Thyroid gland (tissue), 4 donors: Measurements from ENCODE around the gene CLASP1. TPM values are rescaled to one million over a fixed set of nuclear protein-coding genes. Genes with fewer than 3 reads are reported as not detected.

Experiments
- DNase-seq, 2 donors: peaks; one replicate each; pipeline ENCODE4 v3.0.0-alpha.2; 2019
- H3K27ac ChIP-seq, 3 donors: fragments of 200-600 bp; sonication (generic); 1 replicate in 2 of 3; 2 replicates in 1 of 3; pipeline ENCODE4 v1.5.1; 2016 to 2019; ENCODE audit warnings: mild to moderate bottlenecking in 1 of 3, moderate library complexity in 1 of 3
- H3K27me3 ChIP-seq: fragments of 200-600 bp; sonication (generic); one replicate; pipeline ENCODE4 v1.5.1; 2019
- H3K36me3 ChIP-seq, 2 donors: fragments of 200-600 bp; sonication (generic); one replicate each; pipeline ENCODE4 v1.5.1; 2016 to 2019
- H3K4me1 ChIP-seq, 2 donors: fragments of 200-600 bp; sonication (generic); one replicate each; pipeline ENCODE4 v1.5.1; 2017 to 2019
- H3K4me3 ChIP-seq, 3 donors: fragments of 200-600 bp; sonication (generic); replicated peaks in 1 of 3; 1 replicate in 2 of 3; 2 replicates in 1 of 3; pipeline ENCODE4 v1.5.1; 2016; ENCODE audit warnings: mild to moderate bottlenecking in 1 of 3
- H3K9me3 ChIP-seq: fragments of 200-600 bp; sonication (generic); one replicate; pipeline ENCODE4 v1.5.1; 2017
- POLR2A ChIP-seq, 2 donors: fragments of 450-650 bp; IDR thresholded peaks; one replicate each; pipeline ENCODE4 v1.6.1; 2017; ENCODE audit warnings: antibody characterized with exemption in 2 of 2, mild to moderate bottlenecking in 2 of 2, moderate library complexity in 1 of 2
- WGBS, 2 donors: methylation state at CpG; one replicate each; pipeline ENCODE4 v1.1.5; 2017; 5-methylcytosine and 5-hydroxymethylcytosine counted together
- intact Hi-C: fragments of 100-400 bp; cut with DNase I; formaldehyde crosslinking; loops from one replicate; pipeline ENCODE4 v1.15.1; 2023
- small RNA-seq: library from RNA; depleted of rRNA; stranded (forward); fragments of <200 nt; gene quantifications from one replicate; pipeline ENCODE3, GENCODE V24; 2016
- total RNA-seq, 4 donors: library from RNA; depleted of rRNA; stranded (reverse); fragments of >200 nt; gene quantifications; one replicate each; pipeline ENCODE4 v1.2.3, GENCODE V29; 2016
- TF ChIP-seq, protein P1 (sequence below), 6 experiments: fragments of 200-600 bp in 3 of 6; fragments of 450-650 bp in 3 of 6; sonication (generic) in 3 of 6; IDR thresholded peaks; one replicate each; pipeline ENCODE4 v1.5.1; 2016 to 2019; ENCODE audit warnings: antibody characterized with exemption in 6 of 6, mild to moderate bottlenecking in 2 of 6, inconsistent platforms in 1 of 6, moderate library complexity in 1 of 6

The CLASP1 gene
- total RNA-seq, 4 donors from 2014 or later: 69.3 to 110 (median 98.3) TPM

DNA sequence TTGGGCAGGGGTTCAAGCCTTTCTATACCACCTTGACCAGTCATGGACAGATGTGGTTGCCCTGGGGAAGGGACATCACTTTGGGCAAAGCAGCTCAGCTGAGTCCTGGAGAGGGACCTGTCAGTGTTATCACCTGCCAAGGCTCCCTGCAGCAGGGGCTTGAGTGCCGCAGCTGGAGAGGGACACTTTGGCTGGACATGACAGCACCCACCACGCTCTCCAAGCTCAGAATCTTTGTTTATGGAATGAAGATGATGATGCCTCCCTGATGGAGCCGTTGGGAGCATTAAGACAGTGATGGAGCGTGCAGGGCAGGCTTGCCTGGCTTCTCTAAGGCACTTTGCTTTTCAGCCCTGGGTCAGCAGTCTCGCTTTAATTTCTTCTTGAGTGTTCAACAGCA, 360.0 kb downstream of the CLASP1 start:
- Histone ChIP-seq H3K4me1 (peaks cover 4 to 7% of the 10 kb centered on the region in 2 donors), H3K27me3 (no peaks in the 10 kb centered on the region), H3K27ac (no peak overlapping the region), H3K36me3 (no peaks in the 10 kb centered on the region), H3K4me3 (no peak overlapping the region), H3K9me3 (no peaks in the 10 kb centered on the region)
- peak; percentile 43 to 44 for DNase-seq
- TF ChIP-seq, protein P1, sequence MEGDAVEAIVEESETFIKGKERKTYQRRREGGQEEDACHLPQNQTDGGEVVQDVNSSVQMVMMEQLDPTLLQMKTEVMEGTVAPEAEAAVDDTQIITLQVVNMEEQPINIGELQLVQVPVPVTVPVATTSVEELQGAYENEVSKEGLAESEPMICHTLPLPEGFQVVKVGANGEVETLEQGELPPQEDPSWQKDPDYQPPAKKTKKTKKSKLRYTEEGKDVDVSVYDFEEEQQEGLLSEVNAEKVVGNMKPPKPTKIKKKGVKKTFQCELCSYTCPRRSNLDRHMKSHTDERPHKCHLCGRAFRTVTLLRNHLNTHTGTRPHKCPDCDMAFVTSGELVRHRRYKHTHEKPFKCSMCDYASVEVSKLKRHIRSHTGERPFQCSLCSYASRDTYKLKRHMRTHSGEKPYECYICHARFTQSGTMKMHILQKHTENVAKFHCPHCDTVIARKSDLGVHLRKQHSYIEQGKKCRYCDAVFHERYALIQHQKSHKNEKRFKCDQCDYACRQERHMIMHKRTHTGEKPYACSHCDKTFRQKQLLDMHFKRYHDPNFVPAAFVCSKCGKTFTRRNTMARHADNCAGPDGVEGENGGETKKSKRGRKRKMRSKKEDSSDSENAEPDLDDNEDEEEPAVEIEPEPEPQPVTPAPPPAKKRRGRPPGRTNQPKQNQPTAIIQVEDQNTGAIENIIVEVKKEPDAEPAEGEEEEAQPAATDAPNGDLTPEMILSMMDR (IDR thresholded peaks at IDR 0.05): no peak
- no peak for TF ChIP-seq POLR2A (IDR thresholded peaks at IDR 0.05)
- WGBS, 2 donors: 54 to 62% methylated on average over 5 of the region's 5 CpGs
- intact Hi-C loops: loop anchor here (10.0 kb wide), 2 partner anchors 54 to 194 kb away; no protein-coding TSS in a partner anchor

DNA sequence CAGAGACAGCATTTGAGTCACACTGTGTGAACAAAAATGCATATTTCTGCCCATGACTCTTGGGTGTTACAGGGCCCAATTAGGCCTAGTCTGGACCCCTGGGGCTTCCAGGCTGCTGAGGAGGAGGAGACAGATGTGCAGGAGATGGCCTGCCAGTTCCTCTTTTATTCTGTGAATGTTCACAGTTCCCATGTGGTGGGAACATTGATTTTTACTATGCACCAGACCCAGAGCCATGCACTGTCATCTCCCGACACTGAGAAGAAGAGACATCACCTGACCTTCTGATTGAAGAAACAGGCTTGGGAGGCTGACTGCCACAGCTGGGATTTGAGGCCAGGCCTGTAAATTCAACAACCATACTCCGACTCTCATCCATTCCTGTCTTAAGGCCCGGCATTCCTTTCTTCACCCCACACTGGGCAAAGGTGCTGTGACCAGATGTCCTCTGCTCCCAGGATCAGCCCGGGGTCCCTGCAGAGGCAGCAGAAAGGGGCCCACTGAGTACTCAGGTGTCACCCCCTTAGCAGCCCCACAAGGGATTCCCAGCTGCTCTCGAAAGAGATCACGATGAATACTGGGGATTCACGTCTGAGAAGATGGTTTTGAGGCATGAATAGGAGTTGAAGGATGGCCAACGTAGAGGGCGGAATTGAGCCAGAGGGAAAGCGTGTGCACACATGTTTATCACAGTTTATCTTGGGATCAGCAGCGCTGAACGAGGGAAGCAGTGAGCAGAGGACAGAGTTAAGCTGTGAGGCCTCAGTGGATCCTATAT, 360.6 kb downstream of the CLASP1 start:
- no peak overlapping the region for H3K27ac ChIP-seq
- TF ChIP-seq, protein P1 (IDR thresholded peaks at IDR 0.05): no peak
- no peak for TF ChIP-seq POLR2A (IDR thresholded peaks at IDR 0.05)
- no peak for DNase-seq
- H3K36me3 ChIP-seq: no peaks in the 10 kb centered on the region
- H3K4me1 ChIP-seq: peaks cover 4 to 7% of the 10 kb centered on the region in 2 donors
- 88 to 93% methylated on average over 12 of the region's 12 CpGs for WGBS, 2 donors
- no peaks in the 10 kb centered on the region for H3K9me3 ChIP-seq
- no peak overlapping the region for H3K4me3 ChIP-seq
- intact Hi-C loops: loop anchor here (10.0 kb wide), 2 partner anchors 54 to 194 kb away; no protein-coding TSS in a partner anchor
- H3K27me3 ChIP-seq: no peaks in the 10 kb centered on the region

GRCh38 chr2:121287956-121288355, 361.3 kb downstream of the CLASP1 start:
- intact Hi-C loops: loop anchor here (10.0 kb wide), 2 partner anchors 53 to 193 kb away; no protein-coding TSS in a partner anchor
- DNase-seq: no peak
- Histone ChIP-seq H3K27ac (no peak overlapping the region), H3K36me3 (no peaks in the 10 kb centered on the region), H3K27me3 (no peaks in the 10 kb centered on the region), H3K4me3 (no peak overlapping the region), H3K4me1 (peaks cover 0 to 7% of the 10 kb centered on the region in 2 donors), H3K9me3 (no peaks in the 10 kb centered on the region)
- WGBS, 2 donors: 94 to 95% methylated on average over 3 to 4 of the region's 4 CpGs
- TF ChIP-seq, protein P1 (IDR thresholded peaks at IDR 0.05): no peak
- TF ChIP-seq POLR2A (IDR thresholded peaks at IDR 0.05): no peak

Small RNA genes within 50 kb of the gene (small RNA-seq; reads per million reads assigned to genes)
- not detected for gene RF00019
- gene RNU4ATAC: 531 reads per million, percentile 98 among the genes with 10 or more reads in this experiment

Other genes with a start within 250 kb of the CLASP1 start
- not detected for gene RNU4ATAC, start 118.6 kb downstream of the CLASP1 start, total RNA-seq
- 10 to 100 TPM; 19.1 to 72.2 (median 35.4) TPM for gene NIFK, start 87.4 kb upstream of the CLASP1 start, total RNA-seq
- gene TSN, start 106.2 kb upstream of the CLASP1 start, total RNA-seq: 10 to 100 TPM; 41.4 to 50.8 (median 43.0) TPM